Retinal pigment epithelial cell (primary cell): ENCODE results near the gene IRF8.

Experiments used
- DNase-seq: peaks from one replicate; pipeline ENCODE4 v3.0.0-alpha.2; 2010; ENCODE audit warnings: low read depth
- H3K4me3 ChIP-seq: 2 replicates; pipeline ENCODE4 v1.5.1; 2011; ENCODE audit warnings: mild to moderate bottlenecking, low read length, control low read depth, moderate library complexity
- TF ChIP-seq, protein P1 (sequence below): conservative IDR thresholded peaks from 2 replicates; pipeline ENCODE4 v1.5.1; 2011; ENCODE audit warnings: low read depth, low read length, control low read depth, inconsistent platforms

The IRF8 gene

DNA sequence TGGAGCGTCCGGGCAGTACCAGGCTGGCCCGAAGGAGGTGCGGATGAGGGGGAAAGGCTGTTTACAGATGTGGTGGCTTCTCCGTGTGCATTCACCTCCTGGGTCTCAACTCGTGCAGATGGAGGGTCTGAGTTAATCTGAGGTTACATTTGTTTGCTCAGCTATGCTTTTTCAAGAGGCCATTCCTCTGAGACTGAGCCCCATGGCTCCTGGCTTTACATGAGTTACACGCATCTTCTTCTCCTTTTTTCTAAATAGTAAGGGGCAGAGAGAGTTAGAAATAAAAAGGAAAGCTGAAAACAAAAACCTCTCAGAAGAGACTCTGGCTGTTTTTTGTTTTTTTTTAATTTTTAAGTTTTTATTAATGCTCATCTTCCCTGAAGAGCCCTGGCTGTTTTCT lies 29.0 kb downstream of the IRF8 start:
- H3K4me3 ChIP-seq, result no peak overlapping the region
- TF ChIP-seq, protein P1, sequence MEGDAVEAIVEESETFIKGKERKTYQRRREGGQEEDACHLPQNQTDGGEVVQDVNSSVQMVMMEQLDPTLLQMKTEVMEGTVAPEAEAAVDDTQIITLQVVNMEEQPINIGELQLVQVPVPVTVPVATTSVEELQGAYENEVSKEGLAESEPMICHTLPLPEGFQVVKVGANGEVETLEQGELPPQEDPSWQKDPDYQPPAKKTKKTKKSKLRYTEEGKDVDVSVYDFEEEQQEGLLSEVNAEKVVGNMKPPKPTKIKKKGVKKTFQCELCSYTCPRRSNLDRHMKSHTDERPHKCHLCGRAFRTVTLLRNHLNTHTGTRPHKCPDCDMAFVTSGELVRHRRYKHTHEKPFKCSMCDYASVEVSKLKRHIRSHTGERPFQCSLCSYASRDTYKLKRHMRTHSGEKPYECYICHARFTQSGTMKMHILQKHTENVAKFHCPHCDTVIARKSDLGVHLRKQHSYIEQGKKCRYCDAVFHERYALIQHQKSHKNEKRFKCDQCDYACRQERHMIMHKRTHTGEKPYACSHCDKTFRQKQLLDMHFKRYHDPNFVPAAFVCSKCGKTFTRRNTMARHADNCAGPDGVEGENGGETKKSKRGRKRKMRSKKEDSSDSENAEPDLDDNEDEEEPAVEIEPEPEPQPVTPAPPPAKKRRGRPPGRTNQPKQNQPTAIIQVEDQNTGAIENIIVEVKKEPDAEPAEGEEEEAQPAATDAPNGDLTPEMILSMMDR, result no peak
- DNase-seq, result no peak

DNA sequence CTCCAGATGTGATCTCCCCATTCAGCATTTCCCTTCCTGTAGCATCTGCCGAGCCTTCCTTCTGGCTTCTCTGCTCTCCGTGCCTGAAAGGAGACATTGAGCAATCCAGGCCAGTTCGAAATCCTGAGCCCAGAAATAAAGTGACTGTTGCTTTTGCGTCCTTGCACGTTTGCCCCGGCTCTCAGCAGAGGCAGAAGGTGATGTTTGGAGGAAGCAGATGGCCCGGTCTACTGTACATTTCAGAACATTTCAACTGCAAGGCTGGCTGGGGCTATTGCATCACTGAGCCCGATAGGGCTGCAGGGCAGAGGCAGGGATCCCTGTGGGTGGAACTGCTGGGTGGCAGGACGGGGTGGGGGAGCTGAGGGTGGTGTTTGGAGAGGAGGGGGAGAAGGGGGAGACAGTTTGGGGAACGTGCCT lies 29.4 kb downstream of the IRF8 start:
- TF ChIP-seq, protein P1, result no peak
- no peak for DNase-seq
- no peak overlapping the region for H3K4me3 ChIP-seq

DNA sequence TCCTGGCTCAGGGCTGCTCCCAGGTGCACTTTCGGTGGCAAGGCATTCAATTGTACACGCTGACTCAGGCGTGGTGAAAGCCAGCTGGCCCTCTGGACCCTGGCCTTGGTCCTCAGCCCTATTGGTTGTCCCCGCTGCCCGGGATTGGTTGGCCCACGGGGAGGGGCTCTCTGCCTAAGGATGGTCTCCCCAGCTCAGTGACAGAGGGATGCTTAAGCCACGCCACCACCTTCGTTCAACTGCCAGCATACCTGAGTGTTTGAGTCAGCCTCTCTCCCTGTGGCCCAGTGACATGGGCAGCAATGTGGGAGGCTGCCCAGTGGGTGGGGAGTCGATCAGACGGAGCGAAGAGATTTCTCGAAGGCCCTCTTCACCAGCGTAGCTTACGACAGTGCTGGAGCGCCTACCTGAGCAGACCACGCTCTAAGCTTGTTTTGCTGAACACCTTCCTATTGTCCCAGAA lies 30.3 kb downstream of the IRF8 start:
- no peak overlapping the region for H3K4me3 ChIP-seq
- TF ChIP-seq, protein P1, result no peak
- no peak for DNase-seq

DNA sequence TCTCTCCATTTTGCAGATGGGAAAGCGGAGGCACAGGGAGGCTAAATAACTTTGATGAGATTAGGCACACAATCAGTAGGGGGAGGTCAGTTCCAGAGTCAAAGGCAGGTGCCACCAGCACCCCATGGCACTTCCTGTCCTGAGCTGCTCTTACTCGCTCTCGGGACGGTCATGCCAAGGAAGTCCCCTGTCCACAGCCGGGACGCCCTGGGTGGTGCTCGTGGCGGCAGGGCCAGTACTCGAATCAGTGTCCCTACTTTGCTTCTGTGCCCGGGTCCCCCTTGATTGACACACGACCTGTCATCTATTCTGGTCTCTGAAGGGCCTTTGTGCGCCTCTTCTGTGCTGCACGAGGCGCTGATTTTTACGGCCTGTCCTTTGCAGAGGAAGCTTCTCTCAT lies 31.3 kb downstream of the IRF8 start:
- no peak overlapping the region for H3K4me3 ChIP-seq
- no peak for DNase-seq
- TF ChIP-seq, protein P1, result no peak

DNA sequence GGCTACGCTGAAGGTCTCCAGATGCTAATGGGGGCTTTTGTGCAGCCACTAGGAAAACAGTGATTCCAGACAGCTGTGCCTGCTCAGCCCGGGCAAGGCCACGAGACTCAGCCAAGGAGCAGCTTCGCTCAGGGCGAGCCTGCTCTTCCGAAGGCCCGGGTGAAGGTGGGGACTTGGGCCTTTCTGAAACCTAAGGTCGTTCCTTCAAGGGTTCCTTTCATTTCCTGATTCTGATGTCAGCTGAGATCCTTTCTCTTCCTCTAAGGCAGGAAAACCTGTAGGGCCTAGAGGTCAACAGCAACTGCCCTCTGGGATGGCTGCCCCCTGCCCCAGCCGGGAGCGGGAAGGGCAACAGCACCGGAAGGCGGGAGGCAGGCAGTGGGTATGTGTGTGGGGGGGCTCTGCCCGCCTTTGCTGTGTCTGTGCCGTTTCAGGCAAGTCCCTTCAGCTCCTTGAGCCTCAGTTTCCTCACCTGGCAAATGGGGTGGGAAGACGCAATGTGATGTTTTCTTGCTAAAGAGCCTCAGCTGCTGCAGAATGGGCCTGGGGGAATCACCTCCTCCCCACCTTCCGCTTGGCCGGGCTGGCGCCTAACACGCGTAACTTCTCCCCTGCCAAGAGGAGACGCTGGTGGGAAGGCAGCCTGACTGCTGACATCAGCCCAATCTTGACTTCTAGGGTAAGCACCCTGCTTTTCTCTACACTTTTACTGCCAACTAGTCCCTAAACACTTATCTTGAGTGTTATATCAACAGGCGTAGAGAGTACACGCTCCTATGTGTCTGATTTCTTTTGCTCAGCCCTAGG lies 32.8 kb downstream of the IRF8 start:
- no peak for DNase-seq
- TF ChIP-seq, protein P1, result no peak
- no peak overlapping the region for H3K4me3 ChIP-seq

DNA sequence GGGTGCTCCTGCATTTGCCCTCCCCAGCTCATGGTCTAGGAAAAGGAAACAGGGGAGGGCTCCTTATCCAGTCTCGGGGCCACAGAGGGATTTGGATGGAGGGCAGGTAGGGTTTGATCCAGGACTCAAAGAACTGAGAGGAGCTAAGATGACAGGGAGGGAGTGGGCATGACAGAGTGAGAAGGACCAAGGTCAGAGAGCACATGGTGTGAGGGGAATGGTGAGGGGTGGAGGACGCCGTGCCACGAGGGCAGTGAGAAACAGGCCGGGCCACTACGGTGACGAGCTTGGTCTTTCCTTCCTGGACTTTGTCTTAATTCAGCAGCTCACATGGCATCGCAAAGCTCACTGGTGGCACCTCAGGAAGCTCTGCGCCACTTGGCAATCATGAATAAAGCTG lies 35.2 kb downstream of the IRF8 start:
- no peak for DNase-seq
- TF ChIP-seq, protein P1, result no peak
- H3K4me3 ChIP-seq, result no peak overlapping the region

DNA sequence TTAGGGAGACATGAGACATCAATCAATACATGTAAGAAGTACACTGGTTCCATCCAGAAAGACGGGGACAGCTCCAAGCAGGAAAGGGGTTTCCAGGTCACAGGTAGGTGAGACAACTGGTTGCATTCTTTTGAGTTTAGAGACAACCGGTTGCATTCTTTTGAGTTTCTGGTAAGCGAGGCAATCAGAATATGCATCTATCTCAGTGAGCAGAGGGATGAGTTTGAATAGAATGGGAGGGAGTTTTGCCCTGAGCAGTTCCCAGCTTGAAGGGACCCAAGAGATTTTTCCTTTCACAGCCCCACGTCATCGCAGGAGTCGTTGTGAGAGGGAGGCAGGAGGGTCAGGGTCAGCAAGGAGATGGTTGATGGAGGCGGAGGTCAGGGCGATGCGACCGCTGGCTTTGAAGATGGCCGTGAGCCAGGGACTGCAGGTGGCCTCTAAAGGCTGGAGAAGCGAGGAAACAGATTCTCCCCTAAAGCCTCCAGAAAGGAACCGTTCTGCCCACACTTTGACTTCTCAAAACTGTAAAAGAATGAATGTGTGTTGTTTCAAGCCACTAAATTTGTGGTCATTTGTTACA lies 36.5 kb downstream of the IRF8 start:
- TF ChIP-seq, protein P1, result no peak
- no peak for DNase-seq
- no peak overlapping the region for H3K4me3 ChIP-seq
